Common myeloid progenitor, CD34-positive (primary cell): ENCODE results near the gene SEC14L2.

ENCODE experiments used
- CTCF ChIA-PET: fragments of 350-600 bp; sonication (Branson Sonifier 250); formaldehyde crosslinking; loops from one replicate; lab custom pipeline; 2021; ENCODE audit warnings: antibody characterized with exemption; lab: Charles Lee
- POLR2A ChIA-PET: fragments of 350-600 bp; sonication (Branson Sonifier 250); formaldehyde crosslinking; loops from one replicate; lab custom pipeline; 2021; ENCODE audit warnings: antibody characterized with exemption; lab: Charles Lee
- DNase-seq, 3 donors: peaks; one replicate each; pipeline versions ENCODE4 v3.0.0 to v3.0.0-alpha.2; 2013
- H3K27ac ChIP-seq, 2 experiments: 1 replicate in 1 of 2; 2 replicates in 1 of 2; pipeline ENCODE4 v1.7.0; 2013; ENCODE audit warnings: inconsistent platforms in 2 of 2, low read length in 2 of 2, mild to moderate bottlenecking in 2 of 2, low read depth in 1 of 2, moderate library complexity in 1 of 2; ENCODE audit not compliant: severe bottlenecking in 2 of 2, insufficient read depth in 1 of 2, poor library complexity in 1 of 2
- H3K27me3 ChIP-seq, 5 experiments: replicated peaks in 2 of 5; 1 replicate in 3 of 5; 2 replicates in 2 of 5; pipeline versions ENCODE4 v1.6.1 to v1.7.0; 2013; ENCODE audit warnings: low read length in 4 of 5, mild to moderate bottlenecking in 2 of 5, moderate library complexity in 2 of 5, inconsistent platforms in 1 of 5; ENCODE audit not compliant: insufficient read depth in 5 of 5, control insufficient read depth in 4 of 5
- H3K36me3 ChIP-seq, 4 experiments: 1 replicate in 2 of 4; 2 replicates in 2 of 4; pipeline versions ENCODE4 v1.6.1 to v1.7.0; 2013; ENCODE audit warnings: low read length in 3 of 4, control low read depth in 1 of 4, mild to moderate bottlenecking in 1 of 4; ENCODE audit not compliant: control insufficient read depth in 4 of 4, insufficient read depth in 4 of 4
- H3K4me1 ChIP-seq, 4 experiments: 1 replicate in 3 of 4; 2 replicates in 1 of 4; pipeline versions ENCODE4 v1.6.1 to v1.7.1; 2013; ENCODE audit warnings: low read length in 3 of 4, mild to moderate bottlenecking in 3 of 4, control low read depth in 1 of 4, inconsistent platforms in 1 of 4, moderate library complexity in 1 of 4; ENCODE audit not compliant: control insufficient read depth in 4 of 4, insufficient read depth in 4 of 4; ENCODE audit errors: control extremely low read depth in 1 of 4
- H3K4me3 ChIP-seq, 7 experiments: 1 replicate in 4 of 7; 2 replicates in 3 of 7; pipeline versions ENCODE4 v1.5.1 to v1.7.0; 2013; ENCODE audit warnings: mild to moderate bottlenecking in 7 of 7, low read length in 6 of 7, moderate library complexity in 6 of 7, inconsistent platforms in 2 of 7, low read depth in 2 of 7, control low read depth in 1 of 7; ENCODE audit not compliant: insufficient read depth in 4 of 7, control insufficient read depth in 1 of 7; ENCODE audit errors: extremely low read depth in 1 of 7
- H3K9me3 ChIP-seq, 5 experiments: 1 replicate in 4 of 5; 2 replicates in 1 of 5; pipeline versions ENCODE4 v1.6.1 to v1.7.1; 2013; ENCODE audit warnings: low read length in 4 of 5, mild to moderate bottlenecking in 2 of 5, inconsistent platforms in 1 of 5, low read depth in 1 of 5, moderate library complexity in 1 of 5; ENCODE audit not compliant: control insufficient read depth in 4 of 5, insufficient read depth in 2 of 5; ENCODE audit errors: control extremely low read depth in 1 of 5
- WGBS: methylation state at CpG from one replicate; pipeline ENCODE4 v1.1.5; 2013; ENCODE audit not compliant: insufficient coverage; 5-methylcytosine and 5-hydroxymethylcytosine counted together

SEC14L2 gene

DNA sequence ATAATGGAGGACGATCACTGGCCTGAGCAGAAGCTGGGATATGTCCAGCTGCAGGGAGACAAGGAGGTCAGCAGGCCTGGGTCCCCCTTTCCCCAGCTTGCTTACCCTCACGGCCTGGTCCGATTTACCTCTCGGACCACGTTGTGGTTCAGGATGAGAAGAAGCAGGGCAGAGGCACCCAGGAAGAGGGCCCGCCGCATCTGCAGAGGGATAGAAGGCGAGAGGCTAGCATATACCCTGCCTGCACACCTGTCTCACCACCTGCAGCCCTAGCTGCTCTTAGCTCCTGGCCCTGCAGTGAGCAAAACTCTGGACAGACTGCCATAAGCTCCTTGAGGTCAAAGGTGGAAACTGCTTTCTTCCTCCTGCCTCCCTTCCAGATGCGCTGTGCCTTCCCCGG is 10.9 kb upstream of the SEC14L2 start:
- CTCF ChIA-PET, result interaction anchor here (0.7 to 2.3 kb wide), 15 partner anchors 12 to 130 kb away, joined by 3 to 25 read pairs (median 4); partner anchors contain the start of genes CASTOR1, CCDC157 and SF3A1
- Histone ChIP-seq H3K4me3 (no peak overlapping the region), H3K4me1 (peaks cover 0 to 12% (median 10%) of the 10 kb centered on the region in 4 experiments), H3K9me3 (no peaks in the 10 kb centered on the region), H3K36me3 (peaks cover 0 to 20% (median 9%) of the 10 kb centered on the region in 4 experiments), H3K27me3 (no peaks in the 10 kb centered on the region), H3K27ac (no peak overlapping the region)
- 94% methylated on average over 10 of the region's 10 CpGs for WGBS
- no peak for DNase-seq
- POLR2A ChIA-PET, result no interaction called here

DNA sequence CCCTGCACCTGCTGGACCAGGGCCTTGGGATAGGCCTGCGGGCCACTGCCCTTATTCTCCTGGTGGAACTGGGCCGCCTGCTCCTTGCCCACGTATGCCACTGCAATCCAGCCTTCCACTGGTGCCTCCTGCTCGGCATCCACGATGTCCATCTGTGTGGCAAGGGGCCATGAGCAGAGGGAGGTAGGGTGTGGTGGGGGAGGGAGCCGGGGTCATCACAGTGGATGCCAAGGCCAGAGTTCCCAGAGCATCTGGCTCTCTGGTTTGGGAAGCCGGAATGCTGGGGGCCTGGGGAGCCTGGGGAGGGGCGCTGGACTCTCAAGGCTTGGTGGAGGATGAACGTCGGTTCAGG is 10.2 kb upstream of the SEC14L2 start:
- DNase-seq, result no peak
- Histone ChIP-seq H3K27me3 (no peaks in the 10 kb centered on the region), H3K9me3 (no peaks in the 10 kb centered on the region), H3K27ac (peak overlapping the region in 1 of 2 experiments; percentile 34), H3K36me3 (peaks cover 0 to 15% (median 9%) of the 10 kb centered on the region in 4 experiments), H3K4me1 (peaks cover 2 to 12% (median 10%) of the 10 kb centered on the region in 4 experiments), H3K4me3 (peak overlapping the region; percentile 9 to 75 (median 57))
- WGBS, result 31% methylated on average over 5 of the region's 10 CpGs
- ChIA-PET POLR2A (no interaction called here), CTCF (interaction anchor here (1.1 to 2.3 kb wide), 9 partner anchors 11 to 131 kb away, joined by 3 to 25 read pairs (median 5); partner anchors contain the start of genes CASTOR1, CCDC157 and SF3A1)

DNA sequence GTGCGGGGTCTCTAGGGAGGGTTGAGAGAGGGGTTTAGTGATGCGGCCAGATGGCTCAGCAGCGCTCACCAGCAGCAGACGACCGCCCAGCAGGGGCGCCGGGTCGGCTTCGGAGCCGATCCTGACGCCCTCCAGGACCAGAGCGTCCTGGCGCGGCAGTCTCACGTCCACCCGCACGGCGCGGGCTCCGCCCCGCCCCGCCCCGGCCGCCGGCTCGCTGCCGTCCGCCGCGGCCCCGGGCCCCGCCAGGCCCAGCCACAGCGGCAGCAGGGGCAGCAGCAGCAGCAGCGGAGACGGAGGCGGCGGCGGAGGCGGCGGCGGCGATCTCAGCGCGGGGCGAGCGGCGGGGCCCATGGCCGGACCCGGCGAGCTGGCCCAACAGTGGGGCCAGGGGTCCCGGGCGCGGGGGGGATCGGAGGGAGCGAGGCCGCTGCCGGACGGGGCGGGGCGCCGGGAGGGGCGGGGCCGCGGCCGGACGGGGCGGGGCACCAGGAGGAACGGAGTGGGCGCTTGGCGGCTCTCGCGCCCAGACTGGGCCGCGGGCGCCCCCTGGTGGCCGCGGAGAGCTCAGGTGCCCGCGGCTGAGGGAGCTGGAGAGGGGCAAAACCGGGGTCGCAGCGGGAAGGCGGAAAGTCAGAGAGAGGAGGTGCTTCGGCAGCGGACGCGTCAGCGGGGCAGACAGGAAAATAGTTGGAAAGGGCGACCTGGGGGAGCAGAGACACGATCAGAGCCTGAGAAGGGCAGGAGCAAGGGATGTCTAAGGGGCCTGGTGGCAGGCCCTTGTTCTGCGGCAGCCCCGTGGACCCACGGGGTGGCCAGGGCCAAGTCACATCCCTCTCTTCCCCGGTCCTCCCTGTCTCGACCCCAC is 9.6 kb upstream of the SEC14L2 start, which contains the start of gene RNF215:
RNF215 (minus strand) TSS at position 452 of the 868 bp plus-strand sequence; CDS start at position 354, 98 bp downstream.
- Histone ChIP-seq H3K27me3 (no peaks in the 10 kb centered on the region), H3K4me3 (peak within 1 kb of the TSS; percentile 25 to 75 (median 57)), H3K4me1 (peaks cover 2 to 12% (median 11%) of the 10 kb centered on the region in 4 experiments), H3K36me3 (peaks cover 0 to 13% (median 9%) of the 10 kb centered on the region in 4 experiments), H3K27ac (peak within 1 kb of the TSS in 1 of 2 experiments; percentile 34), H3K9me3 (no peaks in the 10 kb centered on the region)
- 2% methylated on average over 65 of the region's 95 CpGs for WGBS
- CTCF ChIA-PET, result interaction anchor here (0.6 to 7.0 kb wide), 13 partner anchors 29 to 279 kb away, joined by 3 to 91 read pairs (median 4); partner anchors contain the start of gene CASTOR1
- POLR2A ChIA-PET, result no interaction called here
- peak; percentile 74 to 79 (median 78) for DNase-seq

DNA sequence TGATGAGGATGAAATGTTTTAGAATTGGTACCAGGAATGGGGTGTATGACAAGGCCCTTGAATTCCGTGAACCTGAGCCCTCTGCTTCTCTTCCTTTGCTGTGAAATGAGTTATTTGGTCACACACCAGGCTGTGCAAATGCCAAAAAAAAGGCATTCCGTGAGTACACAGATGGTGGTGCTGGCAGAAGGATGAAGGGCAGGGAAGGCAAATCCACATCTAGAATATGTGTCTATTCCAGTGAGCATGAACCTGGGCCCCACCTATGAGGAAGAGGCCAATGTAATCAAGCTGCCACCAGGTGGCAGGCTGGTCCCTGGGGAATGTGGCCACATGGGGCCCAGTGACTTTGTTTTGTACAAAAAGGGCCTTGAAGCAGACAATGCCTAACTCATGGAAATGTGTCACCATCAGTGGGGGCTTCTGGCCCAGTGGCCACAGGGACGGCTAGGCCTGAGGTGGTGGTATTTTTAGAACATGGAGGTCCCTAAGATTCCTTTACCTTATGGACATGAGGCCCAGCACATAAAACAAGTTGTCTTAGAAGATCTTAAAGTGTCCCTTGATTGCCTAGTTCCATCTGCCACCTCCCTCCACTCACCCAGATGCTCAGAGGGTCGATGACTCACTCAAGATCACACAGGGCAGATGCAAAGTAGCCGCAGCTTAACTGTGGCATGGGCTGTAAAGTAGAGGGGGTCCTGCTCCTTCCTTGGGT is 5.7 kb upstream of the SEC14L2 start:
- Histone ChIP-seq H3K9me3 (no peaks in the 10 kb centered on the region), H3K27me3 (peaks cover 0 to 7% (median 6%) of the 10 kb centered on the region in 5 experiments), H3K4me3 (no peak overlapping the region), H3K36me3 (no peaks in the 10 kb centered on the region), H3K27ac (no peak overlapping the region), H3K4me1 (peaks cover 2 to 27% (median 16%) of the 10 kb centered on the region in 4 experiments)
- 59% methylated on average over 4 of the region's 5 CpGs for WGBS
- POLR2A ChIA-PET, result no interaction called here
- DNase-seq, result peak; percentile 82 to 90 (median 88)
- CTCF ChIA-PET, result interaction anchor here (0.8 to 7.0 kb wide), 29 partner anchors 7 to 363 kb away, joined by 3 to 91 read pairs (median 4); partner anchors contain the start of genes CASTOR1 and TBC1D10A

DNA sequence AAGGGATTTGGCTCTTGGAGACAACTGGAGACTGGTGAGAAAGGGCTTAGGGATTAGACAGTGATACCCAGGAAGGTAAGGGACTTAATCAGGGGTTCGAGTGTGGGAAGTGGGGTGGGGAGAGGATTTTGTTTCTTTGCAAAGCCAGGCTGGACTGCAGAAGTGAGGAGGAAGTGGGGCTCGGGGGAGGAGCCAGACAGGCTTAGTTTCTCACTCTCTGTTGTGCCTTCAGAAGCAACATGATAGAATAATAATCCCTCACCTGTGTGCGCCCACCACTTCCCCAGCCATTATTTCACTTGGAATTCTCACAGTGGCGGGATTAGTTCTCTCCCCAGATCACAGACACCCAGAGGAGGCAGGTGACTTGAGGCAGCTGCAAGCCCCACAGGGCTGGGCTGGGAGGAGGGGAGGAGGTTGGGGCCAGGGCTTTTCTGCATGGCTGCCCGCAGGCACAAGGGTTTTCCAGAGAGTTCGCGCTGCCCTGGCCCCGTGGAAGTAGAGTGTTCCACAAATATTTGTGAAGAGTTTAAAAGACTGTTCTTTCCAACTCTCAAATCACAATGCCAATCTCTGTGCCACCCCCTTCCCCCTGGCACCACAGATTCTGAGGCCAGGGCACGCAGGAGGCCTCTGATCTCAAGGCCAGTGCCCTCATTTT is 4.0 kb upstream of the SEC14L2 start:
- H3K4me1 ChIP-seq, result peaks cover 2 to 30% (median 18%) of the 10 kb centered on the region in 4 experiments
- H3K4me3 ChIP-seq, result no peak overlapping the region
- DNase-seq, result no peak
- POLR2A ChIA-PET, result no interaction called here
- no peak overlapping the region for H3K27ac ChIP-seq
- H3K36me3 ChIP-seq, result no peaks in the 10 kb centered on the region
- H3K9me3 ChIP-seq, result no peaks in the 10 kb centered on the region
- CTCF ChIA-PET, result interaction anchor here (0.8 to 7.0 kb wide), 13 partner anchors 10 to 107 kb away, joined by 3 to 91 read pairs (median 5); partner anchors contain the start of gene CASTOR1
- 68% methylated on average over 3 of the region's 9 CpGs for WGBS
- H3K27me3 ChIP-seq, result peaks cover 0 to 24% (median 20%) of the 10 kb centered on the region in 5 experiments

DNA sequence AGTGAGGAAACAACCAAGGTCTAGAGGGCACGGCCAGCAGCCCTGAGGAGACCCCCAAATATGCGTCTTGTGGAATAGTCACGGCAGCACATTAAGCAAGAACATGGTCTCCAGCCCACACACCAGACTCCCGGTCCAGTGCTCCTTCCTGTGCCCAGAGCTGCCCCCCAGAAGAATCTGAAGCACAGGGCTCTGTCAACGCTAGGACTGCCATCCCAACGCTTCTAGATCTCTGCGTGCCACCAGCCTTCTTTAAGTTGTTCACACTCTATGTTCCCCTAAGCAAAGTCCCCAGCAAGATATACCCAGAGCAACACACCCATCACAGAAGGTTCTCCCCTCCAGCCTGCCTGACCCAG is 3.5 kb upstream of the SEC14L2 start:
- no peak overlapping the region for H3K27ac ChIP-seq
- WGBS, result 75% methylated on average over 5 of the region's 7 CpGs
- no peak overlapping the region for H3K4me3 ChIP-seq
- peaks cover 0 to 29% (median 22%) of the 10 kb centered on the region in 5 experiments for H3K27me3 ChIP-seq
- DNase-seq, result no peak
- no peaks in the 10 kb centered on the region for H3K9me3 ChIP-seq
- POLR2A ChIA-PET, result no interaction called here
- H3K36me3 ChIP-seq, result no peaks in the 10 kb centered on the region
- H3K4me1 ChIP-seq, result peaks cover 2 to 33% (median 18%) of the 10 kb centered on the region in 4 experiments
- CTCF ChIA-PET, result interaction anchor here (1.1 to 7.0 kb wide), 3 partner anchors 31 to 107 kb away, joined by 3 to 91 read pairs (median 4); partner anchors contain the start of gene CASTOR1
